Sigmoid colon (tissue), 7 donors: ENCODE data around the gene MTNR1B. TPM values are rescaled to one million over a fixed set of nuclear protein-coding genes. Genes with fewer than 3 reads are reported as not detected.

Source experiments
- DNase-seq: peaks from one replicate; pipeline ENCODE4 v3.0.0-alpha.2; 2019
- H3K27ac ChIP-seq, 4 donors: fragments of 200-600 bp; sonication (generic); one replicate each; pipeline ENCODE4 v1.5.1; 2016 to 2019; ENCODE audit warnings: mild to moderate bottlenecking in 1 of 4
- H3K27me3 ChIP-seq, 3 donors: fragments of 200-600 bp; sonication (generic); one replicate each; pipeline ENCODE4 v1.5.1; 2019; ENCODE audit warnings: mild to moderate bottlenecking in 1 of 3
- H3K36me3 ChIP-seq, 4 donors: fragments of 200-600 bp; sonication (generic); one replicate each; pipeline ENCODE4 v1.5.1; 2016 to 2019
- H3K4me1 ChIP-seq, 4 donors: fragments of 200-600 bp; sonication (generic); one replicate each; pipeline ENCODE4 v1.5.1; 2017 to 2019
- H3K4me3 ChIP-seq, 4 donors: fragments of 200-600 bp; sonication (generic); one replicate each; pipeline ENCODE4 v1.5.1; 2017 to 2019; ENCODE audit warnings: mild to moderate bottlenecking in 2 of 4, moderate library complexity in 1 of 4
- H3K9me3 ChIP-seq, 4 donors: fragments of 200-600 bp in 3 of 4; sonication (generic) in 3 of 4; one replicate each; pipeline versions ENCODE4 v1.5.1 to v1.6.1; 2013 to 2019
- EP300 ChIP-seq, 4 donors: sonication (generic); formaldehyde crosslinking; IDR thresholded peaks; one replicate each; pipeline ENCODE4 v1.6.1; 2017; ENCODE audit warnings: antibody characterized with exemption in 4 of 4
- POLR2A ChIP-seq, 2 donors: fragments of 450-650 bp; IDR thresholded peaks; one replicate each; pipeline ENCODE4 v1.6.1; 2016; ENCODE audit warnings: antibody characterized with exemption in 2 of 2, mild to moderate bottlenecking in 2 of 2, moderate library complexity in 2 of 2
- POLR2AphosphoS5 ChIP-seq, 4 donors: sonication (generic); formaldehyde crosslinking; IDR thresholded peaks; one replicate each; pipeline ENCODE4 v1.6.1; 2017; ENCODE audit warnings: antibody characterized with exemption in 4 of 4
- WGBS, 2 donors: extraction: QIAGEN DNeasy Blood & Tissue Kit; methylation state at CpG; one replicate each; pipeline ENCODE4 v1.1.7; 2013; 5-methylcytosine and 5-hydroxymethylcytosine counted together
- intact Hi-C: fragments of 100-400 bp; cut with DNase I; formaldehyde crosslinking; loops from one replicate; pipeline ENCODE4 v1.15.1; 2023
- polyA plus RNA-seq, 3 donors: library from polyadenylated mRNA; stranded (reverse); fragments of 200-250 nt; gene quantifications; one replicate each; pipeline ENCODE4 v1.2.3, GENCODE V29; 2013
- small RNA-seq, 3 donors: library from RNA; depleted of rRNA; stranded (forward); fragments of <200 nt; gene quantifications; one replicate each; pipeline ENCODE3, GENCODE V24; 2016
- total RNA-seq, 4 donors: library from RNA; depleted of rRNA; stranded (reverse); fragments of >200 nt; gene quantifications; one replicate each; pipeline ENCODE4 v1.1.0, GENCODE V29; 2016
- TF ChIP-seq, protein P1 (sequence below), 4 experiments: fragments of 450-650 bp in 3 of 4; fragments of 200-600 bp in 1 of 4; IDR thresholded peaks; one replicate each; pipeline ENCODE4 v1.5.1; 2016 to 2019; ENCODE audit warnings: antibody characterized with exemption in 4 of 4, mild to moderate bottlenecking in 3 of 4, moderate library complexity in 2 of 4
- donor health status: healthy with polysubstance abuse.
- donor health status: Bipolar disorder and iron deficiency.
- donor health status: healthy.

Gene MTNR1B
- total and polyA plus RNA-seq, 7 donors, result not detected

- Histone ChIP-seq H3K4me3 (no peak overlapping the region), H3K4me1 (no peaks in the 10 kb centered on the region), H3K27ac (no peak overlapping the region), H3K27me3 (no peaks in the 10 kb centered on the region), H3K9me3 (no peaks in the 10 kb centered on the region), H3K36me3 (no peaks in the 10 kb centered on the region)
- no peak for DNase-seq
- TF ChIP-seq POLR2A (IDR thresholded peaks at IDR 0.05) (no peak), EP300 (IDR thresholded peaks at IDR 0.05) (no peak), POLR2AphosphoS5 (IDR thresholded peaks at IDR 0.05) (no peak)
- TF ChIP-seq, protein P1, sequence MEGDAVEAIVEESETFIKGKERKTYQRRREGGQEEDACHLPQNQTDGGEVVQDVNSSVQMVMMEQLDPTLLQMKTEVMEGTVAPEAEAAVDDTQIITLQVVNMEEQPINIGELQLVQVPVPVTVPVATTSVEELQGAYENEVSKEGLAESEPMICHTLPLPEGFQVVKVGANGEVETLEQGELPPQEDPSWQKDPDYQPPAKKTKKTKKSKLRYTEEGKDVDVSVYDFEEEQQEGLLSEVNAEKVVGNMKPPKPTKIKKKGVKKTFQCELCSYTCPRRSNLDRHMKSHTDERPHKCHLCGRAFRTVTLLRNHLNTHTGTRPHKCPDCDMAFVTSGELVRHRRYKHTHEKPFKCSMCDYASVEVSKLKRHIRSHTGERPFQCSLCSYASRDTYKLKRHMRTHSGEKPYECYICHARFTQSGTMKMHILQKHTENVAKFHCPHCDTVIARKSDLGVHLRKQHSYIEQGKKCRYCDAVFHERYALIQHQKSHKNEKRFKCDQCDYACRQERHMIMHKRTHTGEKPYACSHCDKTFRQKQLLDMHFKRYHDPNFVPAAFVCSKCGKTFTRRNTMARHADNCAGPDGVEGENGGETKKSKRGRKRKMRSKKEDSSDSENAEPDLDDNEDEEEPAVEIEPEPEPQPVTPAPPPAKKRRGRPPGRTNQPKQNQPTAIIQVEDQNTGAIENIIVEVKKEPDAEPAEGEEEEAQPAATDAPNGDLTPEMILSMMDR (IDR thresholded peaks at IDR 0.05), result no peak
- 55 to 67% methylated on average over 6 of the region's 6 CpGs for WGBS, 2 donors
- intact Hi-C loops, result no loop called here
Measured at GRCh38 chr11:93028960-93029522, 59.6 kb downstream of the MTNR1B start.

- Histone ChIP-seq H3K36me3 (no peaks in the 10 kb centered on the region), H3K27me3 (no peaks in the 10 kb centered on the region), H3K9me3 (no peaks in the 10 kb centered on the region), H3K4me3 (no peak overlapping the region), H3K27ac (no peak overlapping the region), H3K4me1 (no peaks in the 10 kb centered on the region)
- 85 to 92% methylated on average over 8 of the region's 8 CpGs for WGBS, 2 donors
- no peak for TF ChIP-seq POLR2A (IDR thresholded peaks at IDR 0.05)
- no peak for TF ChIP-seq POLR2AphosphoS5 (IDR thresholded peaks at IDR 0.05)
- TF ChIP-seq, protein P1 (IDR thresholded peaks at IDR 0.05), result no peak
- no peak for TF ChIP-seq EP300 (IDR thresholded peaks at IDR 0.05)
- intact Hi-C loops, result no loop called here
- DNase-seq, result no peak
Measured at GRCh38 chr11:93031386-93031785, 61.9 kb downstream of the MTNR1B start.

Small RNAs within 50 kb of the gene (small RNA-seq; reads per million reads assigned to genes)
- gene SNRPGP16, result 0 reads per million in 3 donors

Other genes with a start within 250 kb of the MTNR1B start
- gene SLC36A4, start 228.3 kb downstream of the MTNR1B start, total RNA-seq, result 10 to 100 TPM; 14.6 to 17.7 (median 16.4) TPM
- 1 to 10 TPM; 4.2 to 5.0 (median 4.4) TPM for gene SLC36A4, start 228.3 kb downstream of the MTNR1B start, polyA plus RNA-seq